GM19463 (cell line): ENCODE measurements around the gene SUGCT.
"Not testable (repeated sequence)": the region's sequence is repeated elsewhere in the genome, so short reads cannot be mapped to it uniquely, and the experiment has no call there.

ENCODE experiments used
- ATAC-seq: cut with Tn5 transposase; IDR thresholded peaks from one replicate; pipeline ENCODE4 v1.9.1; 2021; ENCODE audit warnings: mild to moderate bottlenecking, moderate library complexity; ENCODE audit not compliant: unreplicated experiment

SUGCT gene

DNA sequence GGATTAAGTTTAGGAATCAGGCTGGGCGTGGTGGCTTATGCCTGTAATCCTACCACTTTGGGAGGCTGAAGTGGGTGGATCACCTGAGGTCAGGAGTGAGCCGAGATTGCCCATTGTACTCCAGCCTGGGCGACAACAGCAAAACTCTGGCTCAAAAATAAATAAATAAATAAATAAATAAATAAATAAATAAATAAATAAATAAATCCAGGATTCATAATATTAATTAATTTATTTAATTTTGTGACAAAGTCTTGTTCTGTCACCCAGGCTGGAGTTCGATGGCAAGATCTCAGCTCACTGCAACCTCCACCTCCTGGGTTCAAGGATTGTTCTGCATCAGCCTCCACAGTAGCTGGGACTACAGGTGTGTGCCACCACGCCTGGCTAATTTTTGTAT is 4.2 kb downstream of the SUGCT start:
- no peak for ATAC-seq

GRCh38 chr7:40139891-40140290 is 5.1 kb downstream of the SUGCT start:
- not testable (repeated sequence) for ATAC-seq

GRCh38 chr7:40141916-40142315 is 7.1 kb downstream of the SUGCT start:
- ATAC-seq = not testable (repeated sequence)

- ATAC-seq = not testable (repeated sequence)
Measured at GRCh38 chr7:40145596-40146130, 10.9 kb downstream of the SUGCT start.

GRCh38 chr7:40147371-40148246 is 12.8 kb downstream of the SUGCT start:
- no peak for ATAC-seq

DNA sequence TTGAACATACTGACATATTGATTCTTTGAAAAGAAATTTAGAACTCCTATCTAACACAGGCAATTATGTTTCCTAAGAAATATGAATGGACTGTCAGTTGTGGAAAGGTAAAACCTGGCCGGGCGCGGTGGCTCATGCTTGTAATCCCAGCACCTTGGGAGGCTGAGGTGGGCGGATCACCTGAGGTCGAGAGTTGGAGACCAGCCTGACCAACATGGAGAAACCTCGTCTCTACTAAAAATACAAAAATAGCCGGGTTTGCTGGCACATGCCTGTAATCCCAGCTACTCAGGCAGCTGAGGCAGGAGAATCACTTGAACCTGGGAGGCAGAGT is 13.4 kb downstream of the SUGCT start:
- ATAC-seq = not testable (repeated sequence)

GRCh38 chr7:40148671-40149070 is 13.9 kb downstream of the SUGCT start:
- ATAC-seq = no peak

- ATAC-seq = no peak
Measured at GRCh38 chr7:40151504-40151903, 16.7 kb downstream of the SUGCT start.

DNA sequence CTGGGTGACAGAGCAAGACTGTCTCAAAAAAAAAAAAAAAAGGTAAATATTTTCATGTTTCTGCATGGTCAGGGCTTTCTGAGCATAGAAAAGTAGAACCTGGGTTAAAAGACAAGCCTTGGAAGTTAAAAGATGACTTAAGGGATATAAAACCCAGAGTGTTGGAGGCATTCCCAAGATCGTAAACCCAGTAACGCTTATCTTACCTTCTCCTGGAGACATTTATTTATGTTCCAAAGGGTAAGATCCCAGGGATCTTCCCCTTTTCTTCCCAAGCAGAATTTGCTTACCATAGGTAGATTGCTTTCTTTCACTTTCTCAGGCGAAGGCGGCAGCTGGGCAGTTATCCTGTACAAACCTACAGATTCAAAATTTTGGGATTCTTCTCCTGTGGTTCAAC is 22.2 kb downstream of the SUGCT start:
- no peak for ATAC-seq

- ATAC-seq = no peak
Measured at GRCh38 chr7:40162516-40162915, 27.7 kb downstream of the SUGCT start.

GRCh38 chr7:40165216-40165615 is 30.4 kb downstream of the SUGCT start:
- no peak for ATAC-seq

- ATAC-seq = no peak
Measured at GRCh38 chr7:40167291-40167690, 32.5 kb downstream of the SUGCT start.

DNA sequence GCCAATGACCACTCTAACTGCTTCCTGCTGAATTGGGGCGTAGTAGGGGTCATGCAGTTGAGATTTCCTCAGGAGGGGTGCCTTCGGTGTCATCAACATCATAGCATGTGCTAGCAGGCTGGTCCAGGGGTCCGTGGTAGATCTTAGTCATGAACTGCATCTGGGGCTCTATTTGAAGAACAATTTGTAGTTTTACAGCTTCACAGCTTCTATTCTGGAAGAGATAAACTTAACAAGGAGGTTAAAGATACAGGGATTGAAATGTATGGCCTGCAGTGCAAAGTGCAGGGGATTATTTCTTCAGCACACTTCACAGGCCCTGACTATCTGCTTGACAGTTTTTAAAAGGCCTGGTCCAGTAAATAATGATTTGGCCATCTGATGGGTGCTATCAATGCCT is 33.5 kb downstream of the SUGCT start:
- ATAC-seq = not testable (repeated sequence)

DNA sequence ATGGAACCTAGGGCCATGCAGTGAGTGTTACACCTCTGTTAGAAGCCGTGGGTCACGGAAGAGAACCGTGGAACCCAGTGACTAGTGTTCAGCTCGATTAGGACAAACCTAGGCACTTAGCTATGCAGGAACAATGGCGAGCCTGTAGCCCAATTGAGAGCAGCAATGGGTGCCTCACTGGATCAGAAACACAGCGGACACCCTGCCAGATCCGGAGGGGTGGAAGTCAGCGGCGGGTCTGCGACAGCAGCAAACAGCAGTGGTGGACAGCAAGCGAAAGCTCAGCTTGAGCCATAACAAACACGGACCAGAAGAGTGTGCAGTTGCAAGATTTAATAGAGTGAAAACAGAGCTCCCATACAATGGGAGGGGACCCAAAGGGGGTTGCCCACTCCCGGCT is 38.3 kb downstream of the SUGCT start:
- ATAC-seq = not testable (repeated sequence)

DNA sequence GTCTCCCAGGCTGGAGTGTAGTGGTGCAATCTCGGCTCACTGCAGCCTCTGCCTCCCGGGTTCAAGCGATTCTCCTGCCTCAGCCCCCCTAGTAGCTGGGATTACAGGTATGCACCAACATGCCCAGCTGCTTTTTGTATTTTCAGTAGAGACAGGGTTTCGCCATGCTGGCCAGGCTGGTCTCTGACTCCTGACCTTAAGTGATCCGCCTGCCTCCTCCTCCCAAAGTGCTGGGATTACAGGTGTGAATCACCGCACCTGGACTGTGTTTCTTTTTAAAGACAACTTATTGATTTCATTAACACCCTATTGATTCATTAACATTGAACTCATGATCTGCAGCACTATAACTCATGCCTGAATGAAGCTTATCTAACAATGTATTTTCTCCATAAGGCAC is 40.5 kb downstream of the SUGCT start:
- ATAC-seq = not testable (repeated sequence)

DNA sequence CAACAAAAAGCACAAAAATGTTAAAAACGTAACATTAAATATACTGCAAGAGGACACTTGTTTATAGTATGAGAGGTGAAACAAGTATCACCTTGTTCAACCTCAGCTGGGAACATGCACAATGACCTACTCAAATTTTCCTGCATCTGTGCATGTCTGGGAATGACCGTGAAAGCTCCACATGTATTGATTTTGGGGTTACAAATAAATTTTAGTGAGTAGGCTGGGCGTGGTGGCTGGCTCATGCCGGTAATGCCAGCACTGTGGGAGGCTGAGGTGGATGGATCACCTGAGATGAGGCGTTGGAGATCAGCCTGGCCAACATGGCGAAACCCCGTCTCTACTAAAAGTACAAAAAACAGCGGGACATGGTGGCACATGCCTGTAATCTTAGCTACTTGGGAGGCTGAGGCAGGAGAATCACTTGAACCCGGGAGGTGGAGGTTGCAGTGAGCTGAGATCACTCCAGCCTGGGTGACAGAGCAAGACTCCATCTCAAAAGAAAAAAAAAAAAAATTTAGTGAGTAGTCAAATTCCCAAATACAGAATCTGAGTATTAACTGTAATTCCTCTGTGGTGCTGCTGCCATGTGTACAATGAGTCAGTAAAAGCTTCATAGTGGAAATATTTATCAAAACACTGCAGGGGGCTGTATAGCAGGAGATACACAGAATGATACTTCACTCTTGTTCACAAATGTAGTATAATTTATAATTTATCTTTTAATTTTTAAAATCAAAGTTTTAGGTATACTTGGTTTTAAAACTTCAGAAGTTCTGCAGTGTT is 41.1 kb downstream of the SUGCT start:
- no peak for ATAC-seq

DNA sequence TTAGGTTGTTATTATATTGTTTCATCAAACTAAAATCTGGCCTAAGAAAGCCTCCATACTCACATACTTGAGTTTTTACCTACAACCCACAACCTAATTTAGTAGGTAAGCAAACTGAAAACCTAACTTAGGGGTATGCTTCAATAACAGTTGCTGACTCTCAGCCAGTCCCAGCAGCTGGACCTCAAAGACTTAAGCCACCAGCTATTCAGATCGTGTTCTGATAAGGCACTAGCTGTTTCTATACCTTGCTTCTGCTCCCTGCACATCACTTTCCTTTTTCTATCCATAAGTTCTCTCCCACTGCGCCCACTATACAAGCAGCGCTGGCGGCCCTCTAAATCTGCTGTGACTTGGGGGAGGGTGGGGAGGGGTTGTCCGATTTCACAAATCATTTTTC is 42.3 kb downstream of the SUGCT start:
- no peak for ATAC-seq

- ATAC-seq = no peak
Measured at GRCh38 chr7:40182452-40182851, 47.6 kb downstream of the SUGCT start.

DNA sequence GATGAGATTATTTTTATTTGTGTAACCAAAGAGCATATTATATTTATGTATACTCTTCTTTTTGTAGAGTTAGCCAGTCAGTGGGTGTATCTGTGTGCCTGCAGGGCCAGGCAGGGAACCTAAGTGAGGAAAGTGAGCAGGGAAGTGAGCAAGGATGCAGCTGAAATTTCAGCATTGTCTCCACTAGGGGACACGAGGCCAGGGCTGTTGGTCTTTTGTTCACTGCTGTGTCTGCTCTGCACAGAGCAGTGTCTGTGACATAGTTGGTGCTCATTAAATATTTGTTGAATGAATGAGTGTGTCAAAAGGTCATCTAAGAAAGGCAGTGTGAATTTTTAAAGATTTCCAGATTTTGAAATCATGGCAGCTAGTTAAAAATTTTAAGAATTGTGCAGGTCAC is 51.8 kb downstream of the SUGCT start:
- no peak for ATAC-seq

DNA sequence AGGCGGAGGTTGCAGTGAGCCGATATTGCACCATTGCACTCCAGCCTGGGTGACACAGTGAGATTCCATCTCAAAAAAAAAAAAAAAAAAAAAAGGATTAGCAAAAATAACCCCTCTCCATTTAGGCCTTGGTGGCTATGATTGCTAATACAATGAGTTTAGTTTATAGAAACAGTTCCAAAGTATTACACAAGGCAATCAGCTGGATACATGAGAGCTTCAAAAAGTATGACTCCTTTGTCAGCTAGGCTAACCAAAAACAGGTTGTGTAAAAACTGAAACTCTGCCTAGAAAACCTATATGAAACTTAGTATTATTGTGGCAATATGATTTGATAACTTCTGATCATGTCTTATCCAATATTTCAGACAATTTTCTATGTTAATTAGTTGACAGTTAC is 57.2 kb downstream of the SUGCT start:
- ATAC-seq = no peak

DNA sequence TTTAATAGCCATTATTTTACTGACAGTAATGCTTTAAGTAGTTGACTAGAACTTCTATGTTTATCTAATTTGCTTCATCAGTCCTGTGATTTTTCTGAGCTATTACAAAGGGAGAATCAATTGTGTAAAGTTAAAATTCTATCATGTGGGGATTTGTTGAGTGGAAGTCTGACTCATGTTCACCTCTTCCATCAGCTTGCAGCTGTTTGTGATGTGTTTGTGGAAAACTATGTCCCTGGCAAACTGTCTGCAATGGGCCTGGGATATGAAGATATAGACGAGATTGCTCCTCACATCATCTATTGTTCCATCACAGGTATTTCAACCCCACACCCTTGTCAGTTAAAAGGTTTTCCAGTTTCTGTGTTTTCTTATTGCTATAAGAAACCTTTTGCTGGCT is 59.9 kb downstream of the SUGCT start:
- ATAC-seq = no peak

- ATAC-seq = no peak
Measured at GRCh38 chr7:40197527-40197926, 62.7 kb downstream of the SUGCT start.
